ENCODE results near the gene LIPC. TPM values are rescaled to one million over a fixed set of nuclear protein-coding genes. Genes with fewer than 3 reads are reported as not detected.

LIPC gene
- total RNA-seq, 1 donor from 2014 or later = not detected

- Mint-ChIP-seq H3K4me1 (peaks cover 28% of the 10 kb centered on the region), H3K4me3 (no peak overlapping the region), H3K27me3 (ENCODE audit: low read depth) (no peaks in the 10 kb centered on the region), H3K36me3 (no peaks in the 10 kb centered on the region), H3K27ac (no peak overlapping the region), H3K9me3 (no peaks in the 10 kb centered on the region)
- DNase-seq (ENCODE audit: low spot score in 2 of 2, unreplicated experiment in 2 of 2) = no peak
- TF ChIP-seq, protein P1, sequence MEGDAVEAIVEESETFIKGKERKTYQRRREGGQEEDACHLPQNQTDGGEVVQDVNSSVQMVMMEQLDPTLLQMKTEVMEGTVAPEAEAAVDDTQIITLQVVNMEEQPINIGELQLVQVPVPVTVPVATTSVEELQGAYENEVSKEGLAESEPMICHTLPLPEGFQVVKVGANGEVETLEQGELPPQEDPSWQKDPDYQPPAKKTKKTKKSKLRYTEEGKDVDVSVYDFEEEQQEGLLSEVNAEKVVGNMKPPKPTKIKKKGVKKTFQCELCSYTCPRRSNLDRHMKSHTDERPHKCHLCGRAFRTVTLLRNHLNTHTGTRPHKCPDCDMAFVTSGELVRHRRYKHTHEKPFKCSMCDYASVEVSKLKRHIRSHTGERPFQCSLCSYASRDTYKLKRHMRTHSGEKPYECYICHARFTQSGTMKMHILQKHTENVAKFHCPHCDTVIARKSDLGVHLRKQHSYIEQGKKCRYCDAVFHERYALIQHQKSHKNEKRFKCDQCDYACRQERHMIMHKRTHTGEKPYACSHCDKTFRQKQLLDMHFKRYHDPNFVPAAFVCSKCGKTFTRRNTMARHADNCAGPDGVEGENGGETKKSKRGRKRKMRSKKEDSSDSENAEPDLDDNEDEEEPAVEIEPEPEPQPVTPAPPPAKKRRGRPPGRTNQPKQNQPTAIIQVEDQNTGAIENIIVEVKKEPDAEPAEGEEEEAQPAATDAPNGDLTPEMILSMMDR (IDR thresholded peaks at IDR 0.05; ENCODE audit: unreplicated experiment) = no peak
These were observed 46.2 kb downstream of the LIPC start for GRCh38 chr15:58478035-58478434.

- H3K27me3 Mint-ChIP-seq (ENCODE audit: low read depth) = no peaks in the 10 kb centered on the region
- H3K9me3 Mint-ChIP-seq = no peaks in the 10 kb centered on the region
- no peak overlapping the region for H3K4me3 Mint-ChIP-seq
- peaks cover 27% of the 10 kb centered on the region for H3K4me1 Mint-ChIP-seq
- no peaks in the 10 kb centered on the region for H3K36me3 Mint-ChIP-seq
- DNase-seq (ENCODE audit: low spot score in 2 of 2, unreplicated experiment in 2 of 2) = no peak
- H3K27ac Mint-ChIP-seq = no peak overlapping the region
- TF ChIP-seq, protein P1 (IDR thresholded peaks at IDR 0.05; ENCODE audit: unreplicated experiment) = no peak
These were observed 46.8 kb downstream of the LIPC start for GRCh38 chr15:58478579-58478978.

DNA sequence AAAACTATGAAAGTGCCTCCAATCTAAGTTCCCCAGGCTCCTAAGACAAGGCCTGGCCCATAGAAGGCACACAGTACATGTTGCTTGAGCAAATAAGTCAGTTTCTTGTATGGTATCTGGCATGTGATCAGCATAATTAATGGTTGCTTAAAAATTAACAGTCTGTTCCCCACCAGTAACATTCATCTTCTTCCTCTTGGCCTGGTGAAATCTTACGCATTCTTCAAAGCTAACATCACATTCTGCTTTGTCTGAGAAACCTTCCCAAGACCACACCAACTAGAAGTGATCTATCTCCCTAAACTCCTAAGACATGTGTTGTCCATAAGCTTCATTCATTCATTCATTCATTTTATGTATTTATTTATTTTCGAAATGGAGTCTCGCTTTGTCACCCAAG lies 48.1 kb downstream of the LIPC start:
- DNase-seq (ENCODE audit: low spot score in 2 of 2, unreplicated experiment in 2 of 2) = no peak
- H3K9me3 Mint-ChIP-seq = no peaks in the 10 kb centered on the region
- no peaks in the 10 kb centered on the region for H3K36me3 Mint-ChIP-seq
- H3K27ac Mint-ChIP-seq = no peak overlapping the region
- no peak overlapping the region for H3K4me3 Mint-ChIP-seq
- H3K27me3 Mint-ChIP-seq (ENCODE audit: low read depth) = no peaks in the 10 kb centered on the region
- TF ChIP-seq, protein P1 (IDR thresholded peaks at IDR 0.05; ENCODE audit: unreplicated experiment) = no peak
- H3K4me1 Mint-ChIP-seq = peaks cover 23% of the 10 kb centered on the region

GRCh38 chr15:58483376-58483775 lies 51.6 kb downstream of the LIPC start:
- Mint-ChIP-seq H3K9me3 (no peaks in the 10 kb centered on the region), H3K27me3 (ENCODE audit: low read depth) (no peaks in the 10 kb centered on the region), H3K27ac (no peak overlapping the region), H3K36me3 (no peaks in the 10 kb centered on the region), H3K4me3 (no peak overlapping the region), H3K4me1 (peaks cover 27% of the 10 kb centered on the region)
- no peak for DNase-seq (ENCODE audit: low spot score in 2 of 2, unreplicated experiment in 2 of 2)
- TF ChIP-seq, protein P1 (IDR thresholded peaks at IDR 0.05; ENCODE audit: unreplicated experiment) = no peak

- TF ChIP-seq, protein P1 (IDR thresholded peaks at IDR 0.05; ENCODE audit: unreplicated experiment) = no peak
- no peak overlapping the region for H3K27ac Mint-ChIP-seq
- peaks cover 2% of the 10 kb centered on the region for H3K36me3 Mint-ChIP-seq
These were observed 53.2 kb downstream of the LIPC start for GRCh38 chr15:58484791-58485600.

More at GRCh38 chr15:58484791-58485600, 53.2 kb downstream of the LIPC start:
- H3K4me1 Mint-ChIP-seq = peaks cover 22% of the 10 kb centered on the region
- no peaks in the 10 kb centered on the region for H3K27me3 Mint-ChIP-seq (ENCODE audit: low read depth)
- H3K4me3 Mint-ChIP-seq = no peak overlapping the region
- H3K9me3 Mint-ChIP-seq = peaks cover 7% of the 10 kb centered on the region
- DNase-seq (ENCODE audit: low spot score in 2 of 2, unreplicated experiment in 2 of 2) = no peak

All from mesothelial cell of epicardium (in vitro differentiated cells).